Stimulated activated CD4-positive, alpha-beta T cell treated with anti-CD3 and anti-CD28 coated beads, Interleukin-4, amount 100 ng/mL, for 4 hours (primary cell): Measurements from ENCODE around the gene IQSEC1.

Experiments used
- DNase-seq, 2 experiments: peaks; one replicate each; pipeline ENCODE4 v3.0.0-alpha.2; 2020

The IQSEC1 gene

GRCh38 chr3:13106308-13107001 is 33.2 kb upstream of the IQSEC1 start:
- DNase-seq = no peak

- DNase-seq = no peak
Observed at GRCh38 chr3:13105896-13106250, 32.6 kb upstream of the IQSEC1 start.

- no peak for DNase-seq
Observed at GRCh38 chr3:13105181-13105895, 32.1 kb upstream of the IQSEC1 start.

- DNase-seq = no peak
Observed at GRCh38 chr3:13104511-13104910, 31.3 kb upstream of the IQSEC1 start.

GRCh38 chr3:13103416-13104058 is 30.3 kb upstream of the IQSEC1 start:
- no peak for DNase-seq

GRCh38 chr3:13102386-13103345 is 29.4 kb upstream of the IQSEC1 start:
- DNase-seq = no peak

GRCh38 chr3:13099707-13100106 is 26.5 kb upstream of the IQSEC1 start:
- DNase-seq = no peak

DNA sequence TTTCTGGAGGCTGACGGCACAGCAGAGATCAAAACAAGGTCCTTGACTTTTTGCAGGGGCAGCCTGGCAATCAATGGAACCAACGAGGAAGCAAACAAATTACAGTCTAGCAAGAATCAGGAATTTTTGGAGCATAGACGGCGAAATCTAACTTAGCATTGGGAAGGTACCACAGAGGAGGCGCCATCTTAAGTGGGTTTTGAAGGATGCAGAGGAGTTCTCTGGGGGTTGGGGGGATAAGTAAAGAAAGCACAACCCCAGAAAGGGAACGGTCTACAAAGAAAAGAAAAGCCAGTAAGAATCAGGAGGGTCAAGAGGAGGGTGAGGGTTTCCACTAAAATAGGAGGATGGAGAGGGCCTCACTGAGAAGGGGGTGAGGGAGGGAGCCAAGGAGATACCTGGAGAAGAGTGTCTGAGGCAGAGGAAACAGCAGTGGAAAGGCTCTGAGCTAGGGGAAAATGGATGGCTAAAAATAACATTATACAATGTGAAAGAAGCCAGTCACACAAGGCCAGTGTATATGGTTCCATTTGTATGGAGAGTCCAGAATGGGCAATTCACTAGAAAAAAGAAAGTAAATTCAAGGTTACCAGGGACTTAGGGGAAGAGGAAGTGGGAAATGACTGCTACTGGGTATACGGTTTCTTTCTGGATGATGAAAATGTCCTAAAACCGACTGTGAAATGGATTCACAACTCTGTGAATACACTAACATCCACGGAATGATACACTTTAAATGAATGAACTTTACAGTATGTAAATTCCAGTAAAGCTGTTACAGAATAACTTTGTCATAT is 25.2 kb upstream of the IQSEC1 start:
- no peak for DNase-seq

DNA sequence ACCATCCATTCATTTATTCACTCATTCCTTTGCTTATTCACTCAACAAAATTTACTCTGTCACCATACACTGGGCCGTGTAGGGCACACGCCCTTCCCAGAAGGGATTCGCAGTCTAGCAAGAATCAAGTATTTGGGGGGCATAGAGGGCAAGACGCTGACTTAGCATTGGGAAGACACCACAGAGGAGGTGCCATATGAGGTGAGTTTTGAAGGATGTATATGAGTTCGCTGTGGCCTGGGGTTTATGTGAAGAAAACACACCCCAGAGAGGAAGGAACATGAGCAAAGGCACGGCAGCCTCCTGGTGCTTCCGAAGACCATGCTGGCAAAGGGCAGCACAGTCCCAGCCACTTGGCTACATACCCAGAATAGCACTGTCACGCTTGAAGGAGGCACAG is 23.1 kb upstream of the IQSEC1 start:
- DNase-seq = no peak

DNA sequence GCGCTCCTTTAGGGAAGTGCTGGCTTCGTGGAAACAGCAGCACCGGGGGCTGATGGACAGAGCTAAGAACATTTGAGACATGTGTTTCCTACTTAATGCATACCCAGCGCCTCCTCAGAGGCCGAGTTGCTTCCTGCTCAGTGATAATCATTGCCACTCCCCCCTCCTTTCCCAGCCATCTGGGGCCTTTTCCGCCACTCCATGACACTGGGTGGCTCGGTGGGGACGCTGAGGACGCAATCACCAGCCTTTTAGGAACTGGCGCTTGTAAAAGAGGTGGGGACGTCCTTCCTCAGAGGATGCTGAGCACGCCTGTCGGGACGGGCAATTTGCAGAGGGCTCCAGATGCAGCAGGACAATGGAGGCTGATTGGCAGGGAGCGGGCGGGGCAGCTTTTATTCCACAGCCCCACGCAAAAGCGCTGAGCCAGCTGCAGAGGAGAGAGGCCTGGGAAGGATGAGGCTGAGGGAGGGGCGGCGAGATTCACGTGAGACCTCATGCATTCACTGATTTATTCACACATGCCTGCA is 22.2 kb upstream of the IQSEC1 start:
- DNase-seq = no peak

DNA sequence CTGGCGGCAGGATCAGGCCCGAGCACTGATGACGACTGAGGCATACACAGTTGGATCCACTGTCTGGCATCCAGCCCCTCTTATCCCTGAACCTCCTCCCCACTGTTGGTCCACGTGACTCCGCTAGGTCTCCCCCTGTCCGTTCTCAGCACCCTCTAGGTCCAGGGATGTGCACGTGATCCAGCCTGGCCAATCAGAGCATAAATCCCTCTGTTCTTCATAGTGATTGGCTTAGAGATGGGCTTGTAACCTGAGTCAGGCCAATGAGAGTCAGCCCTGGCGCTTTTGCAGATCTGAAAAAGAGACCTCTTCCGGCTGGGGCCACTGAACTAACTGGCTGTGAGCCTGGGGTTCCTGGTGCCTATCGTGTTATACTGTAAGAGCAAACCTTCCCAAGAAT is 20.5 kb upstream of the IQSEC1 start:
- DNase-seq = no peak

- no peak for DNase-seq
Observed at GRCh38 chr3:13092621-13093617, 19.7 kb upstream of the IQSEC1 start.

DNA sequence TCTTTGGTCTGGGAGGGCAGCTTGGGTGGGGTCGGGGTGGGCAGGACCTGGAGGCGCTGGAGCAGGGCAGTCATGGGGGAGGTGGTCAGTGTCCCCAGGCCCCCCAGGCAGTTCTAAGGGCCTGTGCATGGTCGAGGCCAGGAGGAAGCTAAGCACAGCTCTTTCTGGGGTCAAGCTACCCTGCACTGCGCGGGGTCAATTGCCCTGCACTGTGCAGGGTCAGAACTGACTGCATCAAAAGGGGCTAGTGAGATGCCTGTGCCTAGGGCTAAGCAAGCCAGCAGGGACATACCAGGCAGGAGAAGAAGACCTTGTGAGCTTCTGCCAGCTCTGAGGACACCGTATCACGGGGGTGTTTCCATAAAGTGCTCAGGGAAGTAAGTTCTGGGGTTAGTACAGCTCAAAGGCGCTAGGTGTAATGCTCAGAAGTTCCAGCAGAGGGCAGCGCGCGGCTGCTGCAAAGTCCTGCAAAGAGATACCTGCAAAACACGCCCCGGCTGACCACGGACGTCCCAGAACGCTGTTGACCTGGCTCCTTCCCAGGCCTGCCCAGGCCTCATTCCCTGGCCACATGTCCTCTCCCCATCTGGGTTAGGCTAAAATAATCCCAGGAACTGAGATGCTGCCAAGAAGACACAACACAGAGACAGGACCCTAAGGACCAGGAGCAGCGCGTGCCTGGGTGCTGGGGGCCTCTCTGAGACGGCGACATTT is 18.8 kb upstream of the IQSEC1 start:
- DNase-seq = peak; percentile 68 to 77

GRCh38 chr3:13088028-13089006 is 15.1 kb upstream of the IQSEC1 start:
- no peak for DNase-seq

DNA sequence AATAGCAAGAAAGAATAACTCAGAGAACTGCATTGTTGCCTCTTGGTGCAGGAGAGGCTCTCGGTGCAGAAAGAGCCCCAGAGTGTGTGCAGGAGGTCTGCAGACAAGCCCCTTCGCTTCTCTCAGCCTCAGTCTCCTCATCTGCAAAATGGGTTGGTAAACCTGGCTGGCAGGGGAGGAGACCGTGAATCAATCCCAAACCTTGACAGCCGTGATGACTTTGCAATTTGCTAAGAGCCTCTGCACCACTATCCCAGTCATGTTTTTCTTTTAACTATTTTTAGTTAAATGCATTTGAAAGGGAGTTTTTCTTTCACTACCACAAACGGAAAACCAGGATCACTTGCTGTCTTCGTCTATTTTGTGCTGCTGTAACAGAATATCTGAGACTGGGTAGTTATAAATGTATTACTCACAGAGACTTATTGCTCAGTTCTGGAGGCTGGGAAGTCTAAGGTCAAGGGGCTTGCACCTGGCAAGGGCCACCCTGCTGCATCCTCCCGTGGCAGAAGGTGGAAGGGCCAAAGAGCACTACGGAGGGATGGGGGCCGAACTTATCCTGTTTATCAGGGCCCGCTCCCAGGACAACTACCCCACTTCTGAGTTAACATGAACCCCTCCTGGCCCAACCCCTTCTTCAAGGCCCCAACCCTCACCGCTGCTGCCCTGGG is 14.2 kb upstream of the IQSEC1 start:
- DNase-seq = no peak

DNA sequence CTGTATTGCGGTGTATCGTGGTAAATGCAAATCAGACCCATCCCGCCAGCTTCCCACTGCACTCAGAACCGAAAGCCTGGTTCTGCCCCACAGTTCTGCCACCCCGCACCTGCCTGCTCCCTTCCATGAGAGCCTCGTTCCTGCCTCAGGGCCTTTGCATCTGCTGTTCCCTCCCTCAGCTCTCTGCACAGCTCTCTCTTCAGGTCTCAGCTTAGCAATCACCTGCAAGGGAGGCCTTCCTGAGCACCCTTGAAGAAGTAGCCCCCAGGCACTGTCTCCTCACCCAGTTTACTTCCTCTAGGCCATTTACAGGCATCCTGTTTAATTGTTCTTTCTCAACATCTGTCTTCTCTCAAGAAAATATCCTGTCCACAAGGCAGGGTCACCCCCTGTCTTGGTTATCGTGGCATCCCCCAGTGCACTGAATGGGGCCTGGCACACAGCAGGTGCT is 13.3 kb upstream of the IQSEC1 start:
- no peak for DNase-seq

DNA sequence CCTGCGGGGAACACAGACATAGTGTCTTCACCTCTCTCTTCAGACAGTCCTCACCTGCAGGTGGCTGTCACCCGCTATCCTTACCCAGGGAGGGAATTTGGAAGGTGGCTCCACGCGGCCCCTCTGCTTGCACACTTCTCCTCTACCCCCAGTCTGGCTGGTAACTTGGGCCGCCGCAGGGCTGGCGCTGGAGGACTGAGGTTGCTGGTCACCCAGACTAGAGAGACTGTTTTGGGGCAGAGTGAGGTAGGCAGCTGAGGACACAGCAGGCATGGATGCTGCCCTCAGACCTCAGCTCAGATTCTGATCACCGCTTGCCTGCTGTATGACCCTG is 12.6 kb upstream of the IQSEC1 start:
- DNase-seq = no peak
